DMS 273 (cell line): ENCODE results near the gene ANK3.
A peak's percentile ranks its signal among the peaks of the same experiment; 100 is the strongest.

Source experiments
- DNase-seq: peaks from one replicate; lab custom pipeline; 2025; ENCODE audit not compliant: unreplicated experiment; lab: John Stamatoyannopoulos, UW

ANK3 gene

GRCh38 chr10:60237977-60238758 lies 151.5 kb downstream of the ANK3 start:
- peak; percentile 58 for DNase-seq

GRCh38 chr10:60236869-60237524 lies 152.7 kb downstream of the ANK3 start:
- DNase-seq, result peak; percentile 3

GRCh38 chr10:60235001-60235400 lies 154.7 kb downstream of the ANK3 start:
- DNase-seq, result peak; percentile 72

- no peak for DNase-seq
Measured at GRCh38 chr10:60234551-60234950, 155.1 kb downstream of the ANK3 start.

GRCh38 chr10:60230892-60231291 lies 158.8 kb downstream of the ANK3 start:
- peak; percentile 13 for DNase-seq

- DNase-seq, result no peak
Measured at GRCh38 chr10:60224066-60224705, 165.5 kb downstream of the ANK3 start.

GRCh38 chr10:60222047-60222446 lies 167.6 kb downstream of the ANK3 start:
- DNase-seq, result no peak

GRCh38 chr10:60212195-60212594 lies 177.5 kb downstream of the ANK3 start:
- no peak for DNase-seq

GRCh38 chr10:60209874-60210570 lies 179.7 kb downstream of the ANK3 start:
- peak; percentile 47 for DNase-seq

GRCh38 chr10:60208676-60209269 lies 180.9 kb downstream of the ANK3 start:
- peak; percentile 76 for DNase-seq

- DNase-seq, result no peak
Measured at GRCh38 chr10:60207894-60208293, 181.8 kb downstream of the ANK3 start.

GRCh38 chr10:60206735-60207134 lies 182.9 kb downstream of the ANK3 start:
- DNase-seq, result no peak

GRCh38 chr10:60205741-60206140 lies 183.9 kb downstream of the ANK3 start:
- DNase-seq, result no peak

GRCh38 chr10:60203993-60204618 lies 185.6 kb downstream of the ANK3 start:
- DNase-seq, result peak; percentile 68

GRCh38 chr10:60200682-60201053 lies 189.0 kb downstream of the ANK3 start:
- no peak for DNase-seq

GRCh38 chr10:60200012-60200681 lies 189.5 kb downstream of the ANK3 start:
- no peak for DNase-seq

- no peak for DNase-seq
Measured at GRCh38 chr10:60197206-60197605, 192.5 kb downstream of the ANK3 start.

- no peak for DNase-seq
Measured at GRCh38 chr10:60194421-60194820, 195.3 kb downstream of the ANK3 start.

GRCh38 chr10:60192946-60193345 lies 196.7 kb downstream of the ANK3 start:
- no peak for DNase-seq

GRCh38 chr10:60189861-60190475 lies 199.7 kb downstream of the ANK3 start:
- DNase-seq, result no peak
